ENCODE results near the gene METTL26. TPM values are rescaled to one million over a fixed set of nuclear protein-coding genes. Genes with fewer than 3 reads are reported as not detected.

The METTL26 gene
- polyA plus RNA-seq, 2 of the 4 experiments (the other 2 are of a cell fraction), result 47.2 to 78.3 TPM

- TF ChIP-seq CBX8 (IDR thresholded peaks at IDR 0.05), result no peak
- 0 out of 2 replicates have a peak, but pooled peaks have one; percentile 27 for TF ChIP-seq MYC (IDR thresholded peaks at IDR 0.05; ENCODE audit: borderline replicate concordance, low read length)
- TF ChIP-seq, protein P1, sequence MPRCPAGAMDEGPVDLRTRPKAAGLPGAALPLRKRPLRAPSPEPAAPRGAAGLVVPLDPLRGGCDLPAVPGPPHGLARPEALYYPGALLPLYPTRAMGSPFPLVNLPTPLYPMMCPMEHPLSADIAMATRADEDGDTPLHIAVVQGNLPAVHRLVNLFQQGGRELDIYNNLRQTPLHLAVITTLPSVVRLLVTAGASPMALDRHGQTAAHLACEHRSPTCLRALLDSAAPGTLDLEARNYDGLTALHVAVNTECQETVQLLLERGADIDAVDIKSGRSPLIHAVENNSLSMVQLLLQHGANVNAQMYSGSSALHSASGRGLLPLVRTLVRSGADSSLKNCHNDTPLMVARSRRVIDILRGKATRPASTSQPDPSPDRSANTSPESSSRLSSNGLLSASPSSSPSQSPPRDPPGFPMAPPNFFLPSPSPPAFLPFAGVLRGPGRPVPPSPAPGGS (IDR thresholded peaks at IDR 0.05), result peak; percentile 70; the same call in 2 of the 3 replicates
- no peak for TF ChIP-seq EP300 (IDR thresholded peaks at IDR 0.05)
- no peak for TF ChIP-seq CHD2 (IDR thresholded peaks at IDR 0.05; ENCODE audit: low read length, partially characterized antibody)
- no peak for TF ChIP-seq RARB (CRISPR knock-in tag; IDR thresholded peaks at IDR 0.05)
- TF ChIP-seq GATA3 (IDR thresholded peaks at IDR 0.05; ENCODE audit: borderline replicate concordance), result no peak
Observed at GRCh38 chr16:679814-680624, 43.9 kb upstream of the METTL26 start, which contains the start of gene STUB1 (continued).

GRCh38 chr16:678858-679813, 43.0 kb upstream of the METTL26 start:
- ChIA-PET CTCF (interaction anchor here (0.6 to 2.3 kb wide), 6 partner anchors 9 to 54 kb away, joined by 3 to 17 read pairs (median 3); partner anchors contain the start of gene RHOT2), POLR2A (interaction anchor here (1.2 kb wide), 1 partner anchor 11 kb away, joined by 5 read pairs; the partner anchor contains the start of gene WDR24)
- ATAC-seq, result peak; percentile 1 to 19; a peak in 4 of 6 replicates
- peak; percentile 20; the same call in 1 of the 2 replicates for TF ChIP-seq PBX3 (IDR thresholded peaks at IDR 0.05)
- TF ChIP-seq POLR2A (IDR thresholded peaks at IDR 0.05; ENCODE audit: low read length), result no peak; the same call in 1 of the 2 replicates
- TF ChIP-seq, protein P2, sequence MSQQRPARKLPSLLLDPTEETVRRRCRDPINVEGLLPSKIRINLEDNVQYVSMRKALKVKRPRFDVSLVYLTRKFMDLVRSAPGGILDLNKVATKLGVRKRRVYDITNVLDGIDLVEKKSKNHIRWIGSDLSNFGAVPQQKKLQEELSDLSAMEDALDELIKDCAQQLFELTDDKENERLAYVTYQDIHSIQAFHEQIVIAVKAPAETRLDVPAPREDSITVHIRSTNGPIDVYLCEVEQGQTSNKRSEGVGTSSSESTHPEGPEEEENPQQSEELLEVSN (IDR thresholded peaks at IDR 0.05; ENCODE audit: borderline replicate concordance, low read depth), result peak; percentile 11; the same call in 1 of the 2 replicates
- DNase-seq (ENCODE audit: low read depth in 1 of 2, low spot score in 1 of 2), result peak in 1 of 2 experiments; percentile 67
- H3K27ac ChIP-seq, result peak overlapping the region; percentile 67 to 97
- WGBS (ENCODE audit: missing lambda C conversion rate), result 25% methylated on average over 25 of the region's 52 CpGs
- peak overlapping the region; percentile 93 for H3K4me2 ChIP-seq
- H3K4me1 ChIP-seq, result peaks cover 49% of the 10 kb centered on the region
- H3K4me3 ChIP-seq, result peak overlapping the region; percentile 54
- no peaks in the 10 kb centered on the region for H3K9me3 ChIP-seq
- FAIRE-seq, result no peak

DNA sequence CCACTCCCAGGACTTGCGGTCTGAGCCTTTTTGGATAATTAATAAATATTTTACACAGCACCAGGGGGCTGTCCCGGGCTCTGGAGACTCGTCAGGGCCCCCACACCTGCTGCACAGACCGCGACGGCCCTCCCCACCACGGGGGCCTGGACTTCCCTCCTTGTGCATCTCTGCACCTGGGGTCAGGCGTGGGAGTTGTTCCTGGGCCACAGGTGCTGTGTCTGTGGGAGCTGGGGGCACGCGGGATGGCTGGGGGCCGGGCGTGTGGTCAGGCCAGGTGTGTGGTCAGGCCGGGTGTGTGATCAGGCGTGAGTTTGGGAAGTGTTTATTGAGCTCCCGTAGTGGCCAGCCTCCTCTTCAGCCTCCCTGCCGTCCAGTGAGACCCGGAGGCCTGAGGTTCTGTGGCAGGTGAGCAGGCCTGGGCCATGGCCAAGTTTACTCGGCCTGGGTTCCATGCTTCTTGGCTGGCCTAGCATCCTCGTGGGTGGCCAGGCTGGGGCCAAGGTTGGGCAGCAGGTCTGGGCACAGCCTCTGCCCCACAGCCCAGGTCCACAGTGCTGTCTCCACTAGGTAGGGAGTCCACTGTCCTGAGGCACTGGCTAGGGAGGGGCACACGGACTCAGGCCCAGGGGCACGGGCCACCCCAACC, 42.2 kb upstream of the METTL26 start:
- POLR2A ChIA-PET, result no interaction called here
- no peak for TF ChIP-seq CHD4 (IDR thresholded peaks at IDR 0.05; ENCODE audit: borderline replicate concordance)
- TF ChIP-seq PBX3 (IDR thresholded peaks at IDR 0.05), result no peak
- TF ChIP-seq, protein P3, sequence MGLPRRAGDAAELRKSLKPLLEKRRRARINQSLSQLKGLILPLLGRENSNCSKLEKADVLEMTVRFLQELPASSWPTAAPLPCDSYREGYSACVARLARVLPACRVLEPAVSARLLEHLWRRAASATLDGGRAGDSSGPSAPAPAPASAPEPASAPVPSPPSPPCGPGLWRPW (IDR thresholded peaks at IDR 0.05), result no peak
- TF ChIP-seq MAFK (IDR thresholded peaks at IDR 0.05; ENCODE audit: partially characterized antibody), result no peak
- TF ChIP-seq FOSB (CRISPR knock-in tag; IDR thresholded peaks at IDR 0.05), result no peak
- TF ChIP-seq RCOR1 (IDR thresholded peaks at IDR 0.05; ENCODE audit: low read depth, low read length), result no peak
- no peak for TF ChIP-seq RARB (CRISPR knock-in tag; IDR thresholded peaks at IDR 0.05)
- no peak for TF ChIP-seq CHD2 (IDR thresholded peaks at IDR 0.05; ENCODE audit: low read length, partially characterized antibody)
- no peak for TF ChIP-seq GATA3 (IDR thresholded peaks at IDR 0.05; ENCODE audit: borderline replicate concordance)
- no peak for TF ChIP-seq RFX5 (IDR thresholded peaks at IDR 0.05)
- TF ChIP-seq, protein P2 (IDR thresholded peaks at IDR 0.05; ENCODE audit: borderline replicate concordance, low read depth), result no peak
- TF ChIP-seq HOXB13 (CRISPR knock-in tag; IDR thresholded peaks at IDR 0.05; ENCODE audit: low read depth), result no peak
- no peak for TF ChIP-seq NR3C1 (IDR thresholded peaks at IDR 0.05)
- TF ChIP-seq FOXS1 (CRISPR knock-in tag; IDR thresholded peaks at IDR 0.05), result no peak
- TF ChIP-seq, protein P4, sequence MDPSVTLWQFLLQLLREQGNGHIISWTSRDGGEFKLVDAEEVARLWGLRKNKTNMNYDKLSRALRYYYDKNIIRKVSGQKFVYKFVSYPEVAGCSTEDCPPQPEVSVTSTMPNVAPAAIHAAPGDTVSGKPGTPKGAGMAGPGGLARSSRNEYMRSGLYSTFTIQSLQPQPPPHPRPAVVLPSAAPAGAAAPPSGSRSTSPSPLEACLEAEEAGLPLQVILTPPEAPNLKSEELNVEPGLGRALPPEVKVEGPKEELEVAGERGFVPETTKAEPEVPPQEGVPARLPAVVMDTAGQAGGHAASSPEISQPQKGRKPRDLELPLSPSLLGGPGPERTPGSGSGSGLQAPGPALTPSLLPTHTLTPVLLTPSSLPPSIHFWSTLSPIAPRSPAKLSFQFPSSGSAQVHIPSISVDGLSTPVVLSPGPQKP (IDR thresholded peaks at IDR 0.05; ENCODE audit: low read depth, low read length), result no peak
- TF ChIP-seq EHMT2 (IDR thresholded peaks at IDR 0.05; ENCODE audit: low read depth), result no peak
- DNase-seq (ENCODE audit: low read depth in 1 of 2, low spot score in 1 of 2), result no peak
- Histone ChIP-seq H3K4me3 (no peak overlapping the region), H3K4me1 (peaks cover 48% of the 10 kb centered on the region), H3K27ac (peak overlapping the region in 1 of 2 experiments; percentile 97; a peak in 2 of 6 replicates), H3K4me2 (no peak overlapping the region), H3K9me3 (no peaks in the 10 kb centered on the region)
- ATAC-seq, result no peak
- FAIRE-seq, result no peak
- 83% methylated on average over 13 of the region's 21 CpGs for WGBS (ENCODE audit: missing lambda C conversion rate)
- CTCF ChIA-PET, result interaction anchor here (0.7 to 2.3 kb wide), 6 partner anchors 8 to 47 kb away, joined by 3 to 17 read pairs (median 3); partner anchors contain the start of gene RHOT2

All from A549 (cell line).